GM12878 (cell line): ENCODE data around the gene FABP1.

Experiments
- BRCA1 ChIP-seq: IDR thresholded peaks from 2 replicates; pipeline ENCODE4 v1.6.1; 2011; ENCODE audit warnings: low read depth, low read length, improper control_type of control experiment
- CBFB ChIP-seq: IDR thresholded peaks from 2 replicates; pipeline ENCODE4 v1.6.1; 2016; ENCODE audit warnings: antibody characterized with exemption, low read depth
- CHD4 ChIP-seq: fragments of 200-600 bp; sonication (generic); IDR thresholded peaks from 2 replicates; pipeline ENCODE4 v1.6.1; 2016; ENCODE audit warnings: mild to moderate bottlenecking
- FOS ChIP-seq: IDR thresholded peaks from 3 replicates; pipeline ENCODE4 v1.6.1; 2011; ENCODE audit warnings: borderline replicate concordance; ENCODE audit not compliant: insufficient read length; ENCODE audit errors: extremely low read depth
- JUNB ChIP-seq: IDR thresholded peaks from 2 replicates; pipeline ENCODE4 v1.6.1; 2016; ENCODE audit warnings: antibody characterized with exemption, mild to moderate bottlenecking
- MAX ChIP-seq: IDR thresholded peaks from 2 replicates; pipeline ENCODE4 v1.6.1; 2012; ENCODE audit warnings: low read depth, low read length, improper control_type of control experiment
- MXI1 ChIP-seq: fragments of 150-350 bp; IDR thresholded peaks from 2 replicates; pipeline ENCODE4 v1.6.1; 2011; ENCODE audit warnings: low read depth, mild to moderate bottlenecking, inconsistent platforms, low read length, improper control_type of control experiment
- POLR2A ChIP-seq: IDR thresholded peaks from 2 replicates; pipeline ENCODE4 v1.6.1; 2011; ENCODE audit warnings: low read depth, mild to moderate bottlenecking, low read length
- RCOR1 ChIP-seq: conservative IDR thresholded peaks from 2 replicates; pipeline ENCODE4 v1.6.1; 2012; ENCODE audit warnings: low read depth, low read length, improper control_type of control experiment
- STAT3 ChIP-seq: IDR thresholded peaks from 2 replicates; pipeline ENCODE4 v1.6.1; 2011; ENCODE audit warnings: low read depth, low read length, improper control_type of control experiment

DNA sequence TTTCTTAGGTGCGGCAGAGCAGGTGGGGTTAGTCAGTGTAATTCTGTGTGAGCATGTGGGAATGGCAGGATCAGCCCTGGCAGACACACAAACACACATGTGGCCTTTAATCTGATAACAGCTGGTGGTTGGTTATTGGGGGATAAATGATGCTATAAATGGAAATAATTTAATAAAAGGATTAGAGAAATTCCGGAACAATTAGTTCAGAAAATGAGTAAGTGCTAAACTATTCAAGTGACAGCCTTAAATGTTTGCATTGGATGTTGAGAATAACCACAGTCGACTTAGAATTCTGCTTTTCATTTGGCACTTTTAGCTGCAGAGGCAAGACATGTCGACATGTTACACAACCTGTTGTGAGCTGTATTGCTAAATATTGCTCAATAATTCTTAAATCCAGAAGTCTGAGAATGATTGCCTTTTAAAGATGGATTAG, 53.0 kb downstream of the FABP1 start:
- TF ChIP-seq CBFB, result no peak
- TF ChIP-seq MAX, result no peak
- TF ChIP-seq CHD4, result no peak
- TF ChIP-seq POLR2A, result no peak
- TF ChIP-seq STAT3, result no peak
- no peak for TF ChIP-seq FOS
- TF ChIP-seq BRCA1, result no peak
- no peak for TF ChIP-seq JUNB
- no peak for TF ChIP-seq MXI1
- TF ChIP-seq RCOR1, result no peak
